Right hindlimb (tissue), 1 donor: ENCODE data around the gene SPARCL1.
"Not testable (repeated sequence)": the region's sequence is repeated elsewhere in the genome, so short reads cannot be mapped to it uniquely, and the experiment has no call there.

ENCODE experiments used
- DNase-seq: peaks from one replicate; pipeline ENCODE4 v3.0.0-alpha.2; 2018

The SPARCL1 gene

GRCh38 chr4:87433342-87433741, 95.8 kb downstream of the SPARCL1 start:
- DNase-seq: no peak

DNA sequence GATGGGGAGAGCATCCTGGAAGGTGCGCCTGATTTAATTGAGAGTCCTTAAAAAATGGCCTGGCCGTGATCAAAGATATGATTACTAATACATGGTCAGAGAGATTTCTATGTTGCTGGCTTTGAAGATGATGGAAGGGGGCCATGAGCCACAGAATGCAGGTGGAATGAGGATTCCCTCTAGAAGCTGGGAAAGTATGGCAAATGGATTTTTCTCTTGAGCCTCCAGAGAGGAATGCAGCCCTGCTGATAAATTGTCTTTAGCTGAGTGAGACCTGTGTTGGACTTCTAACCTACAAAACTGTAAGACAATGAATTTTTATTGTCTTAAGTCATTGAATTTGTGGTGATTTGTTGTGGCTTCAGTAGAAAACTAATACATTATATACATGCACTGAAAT, 99.1 kb downstream of the SPARCL1 start:
- no peak for DNase-seq

DNA sequence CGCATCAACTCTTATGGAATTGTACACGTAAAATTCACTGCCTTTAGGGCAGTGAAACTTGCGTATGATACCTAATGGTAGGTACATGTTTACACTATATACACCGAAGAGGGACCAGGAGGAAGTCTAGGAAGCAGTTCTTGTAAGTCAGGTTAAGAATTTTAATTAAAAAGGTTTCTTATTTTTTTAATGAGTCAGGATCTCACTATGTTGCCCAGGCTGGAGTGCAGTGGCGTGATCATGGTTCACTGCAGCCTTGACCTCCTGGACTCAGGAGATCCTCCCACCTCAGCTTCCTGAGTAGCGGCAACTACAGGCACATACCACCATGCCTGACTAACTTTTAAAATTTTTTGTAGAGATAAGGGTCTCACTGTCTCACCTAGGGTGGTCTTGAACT, 100.2 kb downstream of the SPARCL1 start:
- DNase-seq: no peak

GRCh38 chr4:87427518-87427868, 101.7 kb downstream of the SPARCL1 start:
- no peak for DNase-seq

DNA sequence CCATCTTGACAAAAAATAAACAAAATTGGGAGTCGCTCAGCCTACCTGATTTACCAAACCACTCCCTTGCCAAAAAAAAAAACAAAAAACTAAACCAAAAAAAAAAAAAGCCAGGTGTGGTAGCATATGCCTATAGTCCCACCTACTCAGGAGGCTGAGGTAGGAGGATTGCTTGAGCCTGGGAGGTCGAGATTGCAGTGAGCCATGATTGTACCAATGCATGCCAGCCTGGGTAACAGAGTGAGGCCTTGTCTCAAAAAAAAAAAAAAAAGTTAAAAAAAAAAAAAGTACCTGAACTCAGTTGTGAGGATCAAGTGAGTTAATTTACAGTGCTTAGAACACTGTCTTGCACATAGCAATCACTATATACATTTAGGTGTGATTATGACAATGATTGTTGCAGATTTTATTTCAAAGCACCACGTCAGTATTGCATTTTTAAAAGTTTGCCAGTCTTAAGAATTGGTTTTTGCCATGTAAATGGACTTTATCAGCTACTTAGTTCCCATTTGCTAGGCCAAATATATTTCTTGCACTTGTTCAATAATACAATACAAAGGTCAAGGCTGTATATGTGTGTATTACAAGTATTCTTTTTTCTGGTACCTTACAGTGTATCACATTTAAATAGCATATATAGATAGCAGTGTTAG, 102.2 kb downstream of the SPARCL1 start:
- DNase-seq: no peak

DNA sequence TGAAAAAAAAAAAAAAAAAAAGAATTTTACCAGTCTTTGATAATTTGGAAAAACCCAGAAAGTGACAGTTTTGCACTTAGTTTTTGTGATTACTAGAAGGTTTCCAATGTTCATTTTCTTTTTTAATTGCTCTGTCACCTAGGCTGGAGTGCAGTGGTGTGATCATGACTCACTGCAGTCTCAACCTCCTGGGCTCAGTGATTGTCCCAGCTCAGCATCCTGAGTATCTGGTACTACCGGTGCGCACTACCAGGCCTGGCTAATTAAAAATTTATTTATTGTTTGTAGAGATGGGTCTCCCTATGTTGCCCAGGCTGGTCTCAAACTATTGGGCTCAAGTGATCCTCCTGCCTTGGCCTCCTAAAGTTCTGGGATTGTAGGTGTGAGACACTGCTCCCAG, 103.5 kb downstream of the SPARCL1 start:
- DNase-seq: no peak

DNA sequence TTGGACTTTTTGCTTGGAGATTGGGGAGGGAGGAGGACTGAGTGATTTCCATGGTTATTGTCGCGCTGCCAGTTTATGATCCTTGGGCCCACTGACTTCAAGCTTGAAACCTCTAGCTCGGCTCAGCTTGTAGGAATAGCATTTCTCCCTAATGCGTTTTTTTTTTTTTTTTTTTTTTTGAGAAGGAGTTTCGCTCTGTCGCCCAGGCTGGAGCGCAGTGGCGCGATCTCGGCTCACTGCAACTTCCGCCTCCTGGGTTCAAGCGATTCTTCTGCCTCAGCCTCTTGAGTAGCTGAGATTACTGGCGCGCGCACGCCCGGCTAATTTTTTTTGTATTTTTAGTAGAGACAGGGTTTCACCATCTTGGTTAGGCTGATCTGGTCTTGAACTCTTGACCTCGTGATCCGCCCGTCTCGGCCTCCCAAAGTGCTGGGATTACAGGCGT, 105.1 kb downstream of the SPARCL1 start:
- DNase-seq: not testable (repeated sequence)
